Measurements from ENCODE around the gene TRAF2.

The TRAF2 gene

DNA sequence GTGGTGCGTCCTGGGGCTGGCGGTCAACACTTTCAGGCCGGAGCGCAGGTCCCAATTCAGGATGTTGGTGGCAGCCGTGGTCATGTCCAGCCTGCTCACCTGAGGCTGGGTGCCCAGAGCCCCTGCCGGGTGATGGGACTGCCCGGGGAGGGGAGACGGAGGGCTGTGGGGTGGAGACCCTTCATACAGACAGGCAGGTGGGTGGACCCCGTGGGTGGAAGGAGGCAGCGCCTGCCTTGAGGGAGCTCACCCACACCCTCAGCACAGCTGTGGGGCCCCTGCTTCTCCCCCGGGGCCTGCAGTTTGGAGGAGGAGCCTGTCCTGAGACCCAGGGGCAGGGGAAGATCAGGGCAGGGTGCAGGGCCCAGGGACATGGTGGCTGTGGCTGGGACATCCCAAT lies 84.0 kb downstream of the TRAF2 start:
- H3K27me3 ChIP-seq (ENCODE audit: insufficient read depth, low read length), result no peaks in the 10 kb centered on the region
- no peak overlapping the region for H3K4me3 ChIP-seq (ENCODE audit: low read length)
- H3K36me3 ChIP-seq (ENCODE audit: insufficient read depth, low read depth, low read length), result no peaks in the 10 kb centered on the region
- no peaks in the 10 kb centered on the region for H3K4me1 ChIP-seq (ENCODE audit: insufficient read depth, low read length)
- H3K9ac ChIP-seq (ENCODE audit: low read depth, low read length), result no peak overlapping the region
- no peaks in the 10 kb centered on the region for H3K9me3 ChIP-seq (ENCODE audit: insufficient read depth, low read depth, low read length)
- H3K27ac ChIP-seq (ENCODE audit: low read length), result no peak overlapping the region

DNA sequence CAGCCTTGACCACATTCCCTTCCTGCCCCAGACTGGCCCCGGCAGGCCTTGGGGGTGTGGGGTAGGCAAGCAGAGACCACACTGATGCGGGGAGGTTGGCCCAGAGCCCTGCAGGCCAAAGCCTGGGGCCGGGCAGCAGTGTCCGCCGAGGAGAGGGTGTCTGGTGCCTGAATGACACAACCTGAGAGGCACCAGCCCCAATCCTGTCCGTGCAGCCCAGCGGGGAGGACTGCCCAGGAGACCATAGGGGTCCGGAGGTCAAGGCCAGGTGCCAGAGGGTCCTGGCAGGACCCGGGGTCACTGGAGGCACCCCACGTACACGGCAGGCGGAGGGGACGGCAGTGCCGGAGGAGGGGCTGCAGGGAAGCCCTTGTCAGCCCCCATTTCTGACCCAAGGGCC lies 85.4 kb downstream of the TRAF2 start:
- Histone ChIP-seq H3K36me3 (ENCODE audit: insufficient read depth, low read depth, low read length) (no peaks in the 10 kb centered on the region), H3K9me3 (ENCODE audit: insufficient read depth, low read depth, low read length) (no peaks in the 10 kb centered on the region), H3K27me3 (ENCODE audit: insufficient read depth, low read length) (no peaks in the 10 kb centered on the region), H3K27ac (ENCODE audit: low read length) (no peak overlapping the region), H3K4me1 (ENCODE audit: insufficient read depth, low read length) (no peaks in the 10 kb centered on the region), H3K9ac (ENCODE audit: low read depth, low read length) (no peak overlapping the region), H3K4me3 (ENCODE audit: low read length) (no peak overlapping the region)

DNA sequence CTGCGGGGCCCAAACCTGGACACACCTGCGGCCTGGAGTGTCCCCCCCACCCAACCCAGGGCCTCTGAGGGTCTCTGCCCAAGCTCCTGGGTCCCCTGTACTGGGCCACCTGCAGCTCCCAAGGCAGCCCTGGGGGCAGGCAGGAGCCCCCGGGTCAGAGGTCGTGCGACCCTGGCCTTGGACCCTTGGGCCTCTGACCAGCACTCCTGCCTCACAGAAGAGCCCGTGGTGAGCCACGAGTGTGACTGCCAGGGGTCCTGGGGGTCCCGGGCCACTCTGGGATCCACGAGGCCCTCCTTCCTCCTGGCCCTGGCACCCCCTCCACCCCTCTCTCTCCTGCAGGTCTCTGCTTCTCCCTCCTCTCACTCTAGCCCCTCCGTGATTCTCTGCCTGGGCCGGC lies 86.0 kb downstream of the TRAF2 start:
- Histone ChIP-seq H3K4me1 (ENCODE audit: insufficient read depth, low read length) (no peaks in the 10 kb centered on the region; the same call in 1 of the 2 replicates), H3K4me3 (ENCODE audit: low read length) (no peak overlapping the region), H3K9ac (ENCODE audit: low read depth, low read length) (no peak overlapping the region), H3K9me3 (ENCODE audit: insufficient read depth, low read depth, low read length) (no peaks in the 10 kb centered on the region), H3K36me3 (ENCODE audit: insufficient read depth, low read depth, low read length) (no peaks in the 10 kb centered on the region), H3K27ac (ENCODE audit: low read length) (no peak overlapping the region), H3K27me3 (ENCODE audit: insufficient read depth, low read length) (peaks cover 6% of the 10 kb centered on the region)

DNA sequence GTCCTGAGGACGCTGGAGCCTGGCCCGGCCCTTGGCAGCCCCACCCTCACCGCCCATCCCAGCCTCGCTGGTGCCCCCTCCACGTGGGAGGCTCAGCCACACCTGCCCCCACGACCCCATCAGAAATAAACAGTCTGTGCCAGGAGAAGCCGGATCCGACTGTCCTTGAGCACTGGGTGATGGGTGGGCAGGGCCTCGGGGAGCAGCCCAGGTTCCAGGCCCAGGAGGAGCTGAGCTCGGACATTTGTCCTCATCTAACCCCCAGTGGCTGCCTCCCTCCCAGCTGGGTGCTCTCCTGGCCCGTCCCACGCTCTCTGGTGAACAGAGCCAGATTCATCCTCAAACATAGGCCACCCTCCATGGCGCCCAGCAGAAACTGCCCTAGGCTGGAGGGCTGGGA lies 86.4 kb downstream of the TRAF2 start:
- Histone ChIP-seq H3K9ac (ENCODE audit: low read depth, low read length) (no peak overlapping the region), H3K27me3 (ENCODE audit: insufficient read depth, low read length) (peaks cover 10% of the 10 kb centered on the region), H3K9me3 (ENCODE audit: insufficient read depth, low read depth, low read length) (no peaks in the 10 kb centered on the region), H3K36me3 (ENCODE audit: insufficient read depth, low read depth, low read length) (no peaks in the 10 kb centered on the region), H3K4me1 (ENCODE audit: insufficient read depth, low read length) (no peaks in the 10 kb centered on the region; the same call in 1 of the 2 replicates), H3K27ac (ENCODE audit: low read length) (no peak overlapping the region), H3K4me3 (ENCODE audit: low read length) (no peak overlapping the region)

DNA sequence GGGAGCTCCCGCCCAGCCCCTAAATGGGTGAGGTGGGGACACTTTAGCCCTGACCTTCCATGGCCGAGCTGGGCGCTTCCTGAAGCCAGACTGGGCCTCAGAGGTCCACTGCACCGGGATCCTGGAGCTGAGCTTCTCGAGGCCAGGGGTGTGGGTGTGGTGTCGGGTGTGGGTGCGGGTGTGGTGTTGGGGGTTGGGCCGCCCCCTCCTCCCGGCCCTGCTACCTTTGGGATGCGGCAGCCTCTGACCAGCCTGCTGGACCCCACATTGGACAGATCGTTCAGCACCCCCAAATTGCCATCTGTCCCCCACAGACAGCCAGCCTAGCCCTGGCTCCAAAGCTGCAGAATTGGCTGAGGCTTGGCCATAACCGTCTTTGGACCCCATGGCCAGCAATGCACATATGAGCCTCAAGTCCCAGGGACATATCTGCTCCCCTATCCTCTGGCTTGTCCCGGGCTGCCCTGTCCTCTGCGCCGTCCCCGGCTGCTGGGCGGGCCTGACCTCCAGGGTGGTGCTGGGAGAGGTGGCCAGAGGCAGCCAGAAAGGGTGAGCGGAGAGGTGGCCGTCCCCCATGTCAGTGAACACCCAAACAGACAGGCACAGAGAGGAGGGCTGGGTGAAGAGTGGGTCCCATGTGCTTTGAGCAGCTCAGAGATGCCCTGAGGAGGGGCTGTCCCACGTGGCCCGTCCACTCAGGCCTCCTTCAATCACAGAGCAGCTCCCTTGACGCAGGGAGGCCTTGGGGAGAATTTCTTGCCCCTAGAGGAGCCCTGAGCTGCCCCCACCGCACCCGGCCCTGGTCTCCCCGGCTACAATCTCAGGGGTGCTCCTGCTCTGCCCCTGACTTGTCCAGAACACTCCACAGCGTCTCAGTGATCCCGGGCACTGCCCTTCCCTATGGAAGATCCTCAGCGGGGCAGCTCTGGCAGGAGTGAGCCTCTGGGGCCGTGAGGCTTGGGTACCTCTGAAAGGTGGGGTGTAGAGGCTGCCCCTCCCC lies 87.6 kb downstream of the TRAF2 start:
- H3K9me3 ChIP-seq (ENCODE audit: insufficient read depth, low read depth, low read length), result no peaks in the 10 kb centered on the region

DNA sequence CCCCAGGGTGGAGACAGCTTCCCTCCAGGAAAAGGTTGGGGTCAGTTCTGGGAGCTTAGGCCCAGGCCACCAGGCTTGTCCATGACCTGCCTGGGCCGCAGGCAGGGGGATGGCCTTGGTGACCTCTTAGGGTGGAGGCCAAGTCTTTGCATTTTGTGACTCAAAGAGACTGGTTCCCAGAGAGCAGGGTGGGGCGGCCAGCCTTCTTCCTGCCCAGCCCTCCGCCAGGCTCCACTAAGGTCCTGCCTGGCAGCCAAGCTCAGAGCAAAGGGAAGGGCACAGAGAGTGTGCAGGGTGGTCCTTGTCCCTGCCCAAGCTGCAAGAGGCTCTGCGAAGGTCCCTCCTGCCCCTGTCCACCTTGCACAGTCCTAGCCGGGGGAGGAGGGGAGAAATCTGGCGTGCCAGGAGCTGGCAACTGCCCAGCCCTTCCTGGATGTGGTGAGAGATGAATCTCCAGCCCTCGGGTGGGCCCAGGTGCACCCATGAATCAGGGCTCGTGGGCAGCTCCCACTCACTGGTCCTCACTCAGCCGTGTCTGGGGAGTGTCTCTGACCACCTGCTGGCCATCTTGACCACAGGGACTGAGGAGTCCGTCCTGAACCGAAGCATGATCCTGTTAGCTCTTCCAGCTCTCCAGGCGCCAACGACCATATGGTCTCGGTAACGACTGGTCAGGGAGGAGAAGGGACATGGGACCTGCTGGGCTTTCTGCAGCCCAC lies 88.7 kb downstream of the TRAF2 start:
- Histone ChIP-seq H3K9ac (ENCODE audit: low read depth, low read length) (no peak overlapping the region), H3K36me3 (ENCODE audit: insufficient read depth, low read depth, low read length) (no peaks in the 10 kb centered on the region), H3K4me3 (ENCODE audit: low read length) (no peak overlapping the region), H3K27ac (ENCODE audit: low read length) (no peak overlapping the region), H3K4me1 (ENCODE audit: insufficient read depth, low read length) (no peaks in the 10 kb centered on the region; the same call in 1 of the 2 replicates), H3K9me3 (ENCODE audit: insufficient read depth, low read depth, low read length) (no peaks in the 10 kb centered on the region), H3K27me3 (ENCODE audit: insufficient read depth, low read length) (peaks cover 11% of the 10 kb centered on the region)

More for the DNA sequence above, 87.6 kb downstream of the TRAF2 start:
- no peak overlapping the region for H3K4me3 ChIP-seq (ENCODE audit: low read length)
- no peak overlapping the region for H3K27ac ChIP-seq (ENCODE audit: low read length)
- no peaks in the 10 kb centered on the region; the same call in 1 of the 2 replicates for H3K4me1 ChIP-seq (ENCODE audit: insufficient read depth, low read length)
- H3K36me3 ChIP-seq (ENCODE audit: insufficient read depth, low read depth, low read length), result no peaks in the 10 kb centered on the region
- H3K27me3 ChIP-seq (ENCODE audit: insufficient read depth, low read length), result peaks cover 11% of the 10 kb centered on the region
- H3K9ac ChIP-seq (ENCODE audit: low read depth, low read length), result no peak overlapping the region

DNA sequence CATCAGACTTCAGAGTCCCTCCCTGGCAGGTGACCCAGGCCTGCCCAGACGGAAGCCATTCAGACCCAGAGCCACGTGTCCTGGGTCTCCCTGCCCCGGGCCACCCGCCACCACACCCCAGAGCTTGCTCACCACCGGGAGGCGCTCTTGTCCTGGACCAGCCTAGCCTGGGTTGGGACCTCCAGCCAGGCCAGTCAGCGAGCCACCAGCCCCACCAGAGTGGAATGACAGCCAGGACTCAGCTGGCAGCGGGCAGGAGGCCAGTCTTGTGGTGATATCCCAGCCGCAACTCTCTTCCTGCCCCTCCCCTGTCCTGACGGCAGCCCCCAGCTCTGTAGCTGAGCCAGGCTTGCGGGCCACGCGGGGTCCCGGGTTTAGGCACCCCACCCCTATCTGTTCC lies 89.3 kb downstream of the TRAF2 start:
- H3K27ac ChIP-seq (ENCODE audit: low read length), result no peak overlapping the region
- H3K9ac ChIP-seq (ENCODE audit: low read depth, low read length), result no peak overlapping the region
- H3K4me3 ChIP-seq (ENCODE audit: low read length), result no peak overlapping the region
- no peaks in the 10 kb centered on the region for H3K36me3 ChIP-seq (ENCODE audit: insufficient read depth, low read depth, low read length)
- H3K4me1 ChIP-seq (ENCODE audit: insufficient read depth, low read length), result no peaks in the 10 kb centered on the region; the same call in 1 of the 2 replicates
- peaks cover 11% of the 10 kb centered on the region for H3K27me3 ChIP-seq (ENCODE audit: insufficient read depth, low read length)
- H3K9me3 ChIP-seq (ENCODE audit: insufficient read depth, low read depth, low read length), result no peaks in the 10 kb centered on the region

Measured in iPS-20b (cell line).